Measurements from ENCODE around the gene CYB5R3. TPM values are rescaled to one million over a fixed set of nuclear protein-coding genes. Genes with fewer than 3 reads are reported as not detected.
A peak's percentile ranks its signal among the peaks of the same experiment; 100 is the strongest.

The CYB5R3 gene
- total RNA-seq, 4 donors from 2014 or later: 107 to 159 (median 138) TPM

GRCh38 chr22:42646569-42647525 lies 2.3 kb downstream of the CYB5R3 start:
- TF ChIP-seq EP300 (IDR thresholded peaks at IDR 0.05) (no peak), POLR2AphosphoS5 (IDR thresholded peaks at IDR 0.05) (no peak), POLR2A (IDR thresholded peaks at IDR 0.05) (no peak), CTCF (IDR thresholded peaks at IDR 0.05) (no peak)
- Histone ChIP-seq H3K9me3 (no peaks in the 10 kb centered on the region), H3K27ac (peak overlapping the region; percentile 97), H3K36me3 (no peaks in the 10 kb centered on the region), H3K27me3 (no peaks in the 10 kb centered on the region), H3K4me3 (peak overlapping the region; percentile 95), H3K4me1 (peaks cover 72% of the 10 kb centered on the region)
- WGBS: 30% methylated on average over 2 of the region's 16 CpGs
- DNase-seq (ENCODE audit: low spot score in 2 of 2): no peak

GRCh38 chr22:42645938-42646568 lies 3.1 kb downstream of the CYB5R3 start:
- Histone ChIP-seq H3K4me1 (peaks cover 72% of the 10 kb centered on the region), H3K27ac (peak overlapping the region; percentile 97), H3K36me3 (no peaks in the 10 kb centered on the region), H3K4me3 (peak overlapping the region; percentile 95), H3K27me3 (no peaks in the 10 kb centered on the region), H3K9me3 (no peaks in the 10 kb centered on the region)
- no peak for DNase-seq (ENCODE audit: low spot score in 2 of 2)
- TF ChIP-seq CTCF (IDR thresholded peaks at IDR 0.05) (no peak), EP300 (IDR thresholded peaks at IDR 0.05) (no peak), POLR2AphosphoS5 (IDR thresholded peaks at IDR 0.05) (no peak), POLR2A (IDR thresholded peaks at IDR 0.05) (no peak)
- 24% methylated on average over 12 of the region's 13 CpGs for WGBS

GRCh38 chr22:42645341-42645937 lies 3.8 kb downstream of the CYB5R3 start:
- no peaks in the 10 kb centered on the region for H3K27me3 ChIP-seq
- 17% methylated on average over 14 of the region's 19 CpGs for WGBS
- no peaks in the 10 kb centered on the region for H3K9me3 ChIP-seq
- peaks cover 72% of the 10 kb centered on the region for H3K4me1 ChIP-seq
- peak overlapping the region; percentile 95 for H3K4me3 ChIP-seq
- peak overlapping the region; percentile 97 for H3K27ac ChIP-seq
- H3K36me3 ChIP-seq: no peaks in the 10 kb centered on the region
- DNase-seq (ENCODE audit: low spot score in 2 of 2): no peak
- no peak for TF ChIP-seq POLR2AphosphoS5 (IDR thresholded peaks at IDR 0.05)
- TF ChIP-seq CTCF (IDR thresholded peaks at IDR 0.05): no peak
- no peak for TF ChIP-seq POLR2A (IDR thresholded peaks at IDR 0.05)
- TF ChIP-seq EP300 (IDR thresholded peaks at IDR 0.05): no peak

GRCh38 chr22:42644422-42645340 lies 4.5 kb downstream of the CYB5R3 start:
- peak overlapping the region; percentile 97 for H3K27ac ChIP-seq
- no peaks in the 10 kb centered on the region for H3K9me3 ChIP-seq
- TF ChIP-seq POLR2AphosphoS5 (IDR thresholded peaks at IDR 0.05) (peak in 1 of 3 donors; percentile 1), CTCF (IDR thresholded peaks at IDR 0.05) (no peak)
- H3K36me3 ChIP-seq: no peaks in the 10 kb centered on the region
- 15% methylated on average over 15 of the region's 22 CpGs for WGBS
- no peaks in the 10 kb centered on the region for H3K27me3 ChIP-seq
- no peak for DNase-seq (ENCODE audit: low spot score in 2 of 2)
- H3K4me3 ChIP-seq: peak overlapping the region; percentile 95
- peaks cover 71% of the 10 kb centered on the region for H3K4me1 ChIP-seq

Data from suprapubic skin (tissue), 4 donors.